Fibroblast of upper back skin (primary cell): ENCODE data around the gene CADM3.

Source experiments
- DNase-seq: peaks from one replicate; pipeline ENCODE4 v3.0.0-alpha.2; 2013

CADM3 gene

DNA sequence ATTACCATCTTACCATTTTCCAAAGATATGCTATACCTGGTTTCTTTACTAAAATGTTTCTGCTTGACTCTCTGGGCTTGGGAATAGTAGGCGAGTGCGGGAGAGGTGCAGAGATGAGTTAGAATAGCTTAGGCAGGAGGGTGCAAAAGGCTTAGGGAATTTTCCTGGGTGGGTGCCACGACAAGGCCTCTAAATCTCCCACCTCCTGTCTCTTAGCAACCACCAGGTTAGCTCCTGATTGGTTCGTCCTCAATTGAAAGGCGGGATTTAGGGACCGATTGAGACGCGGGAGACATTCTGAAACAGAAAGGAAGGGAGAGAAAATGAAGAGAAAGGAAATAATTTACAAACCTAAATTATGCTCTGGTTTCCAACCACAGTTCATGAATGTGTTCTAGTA lies 36.4 kb downstream of the CADM3 start:
- DNase-seq, result no peak

DNA sequence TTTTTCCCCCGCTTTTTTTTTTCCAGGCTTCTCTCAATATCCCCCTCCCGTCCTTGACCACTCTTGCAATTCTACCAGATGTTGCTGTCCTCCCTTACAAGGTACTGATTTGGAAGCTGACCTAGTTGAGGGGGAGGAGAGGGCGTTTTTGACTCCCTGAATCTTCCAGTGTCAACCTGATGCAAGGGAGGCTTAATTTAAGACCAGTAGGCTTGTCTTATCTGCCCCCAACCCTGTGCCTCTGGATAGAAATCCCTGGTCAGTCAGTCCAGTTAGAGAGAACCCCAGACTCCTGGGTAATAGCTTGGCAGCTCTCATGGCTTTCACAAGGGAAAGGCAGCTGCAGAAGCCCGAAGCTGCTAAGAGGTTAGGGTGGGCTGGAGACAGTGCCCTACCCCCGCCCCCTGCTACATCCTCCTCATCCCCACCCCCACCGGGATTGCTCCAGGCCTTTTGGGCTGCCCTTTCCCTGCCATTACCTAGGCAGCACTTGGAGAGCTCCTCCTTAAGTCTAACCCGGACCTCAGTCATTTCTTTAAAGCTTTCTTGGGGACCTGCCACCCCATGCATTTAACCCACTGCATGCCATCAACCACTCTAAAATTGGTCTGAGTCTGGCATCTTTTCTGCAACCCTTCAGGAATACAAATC lies 36.9 kb downstream of the CADM3 start:
- no peak for DNase-seq

DNA sequence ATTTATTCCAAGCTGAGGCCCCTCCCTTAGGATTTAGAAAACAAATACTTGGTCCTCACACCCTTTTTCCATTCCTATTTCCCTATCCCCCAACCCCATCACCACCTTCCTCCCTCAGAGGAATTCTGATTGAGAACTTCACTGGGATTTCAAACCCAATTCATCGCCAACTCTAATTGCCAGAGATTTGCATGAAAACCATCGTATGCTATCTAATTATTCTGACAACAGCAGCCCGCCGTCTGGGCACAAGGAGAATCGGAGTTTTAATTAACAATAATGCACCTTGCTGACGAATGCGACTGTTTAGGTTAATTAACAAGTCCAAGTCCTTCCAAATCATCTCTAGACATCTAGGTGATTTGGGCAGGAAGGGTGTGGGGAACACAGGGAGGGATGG lies 37.6 kb downstream of the CADM3 start:
- DNase-seq, result no peak

DNA sequence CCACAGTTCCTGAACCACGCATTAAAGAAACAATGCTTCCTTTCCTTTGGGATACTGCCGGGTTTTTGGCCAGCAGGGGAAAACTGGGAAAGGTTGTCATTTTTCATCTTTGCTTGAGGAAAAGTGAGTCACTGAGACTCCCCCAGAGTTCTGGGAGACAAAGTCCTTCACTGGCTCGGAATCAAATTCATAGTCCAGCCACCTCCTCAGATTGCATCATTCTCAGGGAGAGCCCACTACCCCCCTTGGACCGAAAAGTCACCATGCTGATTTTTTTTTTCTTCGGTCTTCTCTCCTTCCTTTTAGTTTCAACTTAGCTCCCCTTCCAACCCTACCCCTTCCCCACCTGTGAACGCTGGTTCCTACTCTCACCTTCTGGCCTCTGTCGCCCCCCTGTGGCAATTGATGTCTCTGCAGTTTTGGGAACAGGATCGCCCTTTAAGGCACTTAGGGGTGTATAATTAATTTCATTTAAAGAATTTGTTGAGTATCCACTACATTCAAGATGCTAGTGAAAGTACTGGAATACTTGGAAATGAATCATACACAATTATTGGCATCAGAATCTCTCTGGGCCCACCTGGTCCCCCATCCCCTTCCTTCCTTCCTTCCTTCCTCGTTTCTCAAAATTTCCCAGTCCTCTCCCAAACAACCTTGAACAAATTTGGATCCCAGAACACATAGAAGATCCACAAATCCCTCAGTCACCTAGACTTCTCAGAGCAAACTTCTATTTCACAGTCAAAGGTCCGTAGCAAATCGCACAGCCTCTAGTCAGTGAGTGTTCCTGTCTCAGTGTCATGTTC lies 40.1 kb downstream of the CADM3 start:
- DNase-seq, result peak; percentile 40

- DNase-seq, result no peak
Measured at GRCh38 chr1:159212596-159212995, 41.2 kb downstream of the CADM3 start.

- peak; percentile 23 for DNase-seq
Measured at GRCh38 chr1:159214149-159214760, 42.8 kb downstream of the CADM3 start.

- DNase-seq, result no peak
Measured at GRCh38 chr1:159218649-159219636, 47.5 kb downstream of the CADM3 start.

GRCh38 chr1:159222075-159222865 lies 50.9 kb downstream of the CADM3 start:
- no peak for DNase-seq

DNA sequence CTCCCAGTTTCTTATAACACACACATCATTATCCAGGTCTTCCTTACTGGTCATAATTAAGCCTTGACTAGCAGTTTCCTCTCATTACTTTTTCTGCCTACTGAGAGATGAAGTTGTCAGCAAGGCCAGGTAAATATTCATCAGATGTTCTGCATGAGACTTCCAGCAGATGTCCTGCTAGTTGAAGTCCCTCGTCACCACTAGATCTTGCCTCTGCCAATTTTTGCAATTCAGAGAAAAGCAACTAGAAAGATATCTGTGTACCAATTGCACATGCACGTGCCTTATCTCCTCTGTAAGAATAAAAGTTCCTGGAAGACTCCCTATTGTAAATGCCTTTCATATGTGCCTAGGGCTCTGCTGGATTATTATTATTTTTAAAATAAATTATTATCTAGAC lies 51.6 kb downstream of the CADM3 start:
- no peak for DNase-seq

GRCh38 chr1:159228554-159228953 lies 57.1 kb downstream of the CADM3 start:
- DNase-seq, result no peak

DNA sequence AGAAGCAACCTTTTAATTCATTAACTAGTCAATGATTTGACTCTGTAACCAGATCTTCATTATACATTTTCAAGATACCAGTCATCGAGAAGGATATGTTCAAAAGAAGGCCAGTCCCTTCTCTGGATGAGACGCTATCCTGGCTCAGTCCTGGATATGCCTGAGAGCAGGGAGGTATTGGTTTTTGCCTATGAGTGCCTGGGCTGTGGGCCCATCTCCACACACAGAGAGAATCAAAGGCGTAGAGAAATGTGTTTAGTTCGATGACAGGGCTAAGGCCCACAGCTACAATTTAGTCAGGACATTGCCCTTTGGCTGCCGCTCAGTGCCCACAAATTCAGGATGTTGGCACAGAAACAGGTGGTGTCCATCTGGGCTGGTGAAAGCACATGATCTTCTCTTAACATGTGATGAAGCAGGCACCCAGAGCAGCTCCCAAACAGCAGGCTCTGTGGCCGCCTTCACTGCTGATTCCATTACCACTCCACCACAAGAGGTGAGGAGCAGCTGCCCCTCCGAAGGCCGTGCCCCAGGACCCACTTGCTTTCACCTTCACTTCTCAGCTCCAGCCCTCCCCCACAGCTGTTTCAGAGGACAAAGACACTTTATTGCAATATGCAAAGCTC lies 58.0 kb downstream of the CADM3 start:
- DNase-seq, result no peak

DNA sequence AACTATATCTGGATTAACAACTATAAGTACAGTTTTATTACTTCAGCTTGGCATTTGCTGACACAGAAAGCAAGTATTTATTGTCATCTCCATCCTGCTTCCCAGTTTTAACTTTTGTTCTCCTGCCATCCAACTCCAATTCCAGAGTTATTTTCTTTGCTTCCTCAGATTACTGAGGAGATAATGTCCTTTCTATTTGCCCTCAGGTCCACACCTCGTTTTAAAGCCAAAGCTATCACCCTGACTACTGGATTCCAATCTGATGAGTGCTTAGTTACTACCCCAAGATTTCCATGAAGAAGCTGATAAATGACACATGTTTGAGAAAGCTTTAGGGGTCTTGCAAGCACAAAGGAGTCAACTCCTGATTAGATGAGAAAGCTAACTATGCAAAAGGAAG lies 58.5 kb downstream of the CADM3 start:
- DNase-seq, result no peak

- DNase-seq, result no peak
Measured at GRCh38 chr1:159239551-159240220, 68.3 kb downstream of the CADM3 start.

DNA sequence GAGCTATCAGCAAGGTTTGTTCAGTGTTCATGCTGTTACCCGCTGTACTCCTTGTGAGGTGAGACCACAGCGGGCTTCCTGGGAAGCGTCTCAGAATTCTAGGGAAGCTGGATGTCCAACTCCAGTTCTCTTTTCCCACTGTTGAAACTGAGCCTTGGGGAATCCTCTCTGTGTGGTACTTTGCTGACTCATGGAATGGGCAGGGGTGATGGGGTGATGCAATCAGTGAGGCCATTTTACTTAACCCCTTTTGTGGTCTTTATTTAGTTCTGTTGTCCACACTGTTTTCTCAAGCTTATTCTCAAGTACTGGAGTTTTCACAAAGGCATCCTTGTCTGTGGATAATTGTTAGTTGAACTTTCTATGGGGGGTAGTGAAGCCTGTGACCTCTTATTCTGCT lies 75.9 kb downstream of the CADM3 start:
- DNase-seq, result no peak

- DNase-seq, result no peak
Measured at GRCh38 chr1:159248311-159248710, 76.9 kb downstream of the CADM3 start.

DNA sequence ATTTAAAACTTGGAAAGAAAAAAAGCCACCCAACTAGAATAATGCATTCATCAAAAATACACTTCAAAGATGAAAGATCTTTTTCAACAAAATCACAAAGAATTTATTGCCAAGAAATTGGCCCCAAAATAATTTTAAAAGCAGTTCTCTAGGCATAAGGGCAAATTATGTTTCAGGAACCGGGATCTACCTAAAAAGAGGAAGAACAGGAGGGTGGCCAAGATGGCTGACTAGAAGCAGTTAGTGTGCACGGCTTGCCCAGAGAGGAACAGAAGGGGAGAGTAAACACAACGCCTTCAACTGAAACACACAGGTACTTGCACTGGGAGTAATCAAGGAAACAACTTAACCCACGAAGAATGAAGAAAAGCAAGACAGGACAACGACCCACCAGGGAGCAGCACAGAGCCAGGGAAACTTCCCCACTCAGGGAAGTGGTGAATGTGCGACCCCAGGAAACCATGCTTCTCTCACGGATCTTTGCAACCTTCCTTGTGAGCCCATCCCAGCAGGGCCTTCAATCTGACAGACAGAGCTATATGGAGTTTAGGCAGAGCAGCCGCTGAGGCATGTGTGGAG lies 79.3 kb downstream of the CADM3 start:
- DNase-seq, result no peak
